WTC11 (cell line): ENCODE results near the gene MBOAT2.

Experiments used
- CBFB ChIP-seq: sonication (generic); formaldehyde crosslinking; IDR thresholded peaks from 2 replicates; pipeline ENCODE4 v1.8.1; 2022; ENCODE audit warnings: mild to moderate bottlenecking, low read depth, missing genetic modification reagents
- CREB1 ChIP-seq: sonication (generic); formaldehyde crosslinking; IDR thresholded peaks from 2 replicates; pipeline ENCODE4 v1.8.0; 2023; ENCODE audit warnings: mild to moderate bottlenecking, missing genetic modification reagents
- NFYB ChIP-seq: sonication (generic); formaldehyde crosslinking; conservative IDR thresholded peaks from 2 replicates; pipeline ENCODE4 v1.8.0; 2022; ENCODE audit warnings: low read depth, missing genetic modification reagents
- NR1H2 ChIP-seq: sonication (generic); formaldehyde crosslinking; IDR thresholded peaks from 2 replicates; pipeline ENCODE4 v1.9.0; 2021; ENCODE audit warnings: mild to moderate bottlenecking, moderate library complexity, missing genetic modification reagents
- PREB ChIP-seq: sonication (generic); formaldehyde crosslinking; IDR thresholded peaks from 2 replicates; pipeline ENCODE4 v1.8.1; 2022; ENCODE audit warnings: mild to moderate bottlenecking, missing genetic modification reagents, moderate library complexity, borderline replicate concordance
- USF2 ChIP-seq: sonication (generic); formaldehyde crosslinking; IDR thresholded peaks from 2 replicates; pipeline ENCODE4 v1.8.1; 2023; ENCODE audit warnings: mild to moderate bottlenecking, missing genetic modification reagents, moderate library complexity
- ZBTB43 ChIP-seq: sonication (generic); formaldehyde crosslinking; IDR thresholded peaks from 2 replicates; pipeline ENCODE4 v1.8.1; 2023; ENCODE audit warnings: mild to moderate bottlenecking, missing genetic modification reagents
- ZNF121 ChIP-seq: sonication (generic); formaldehyde crosslinking; IDR thresholded peaks from 2 replicates; pipeline ENCODE4 v1.8.0; 2023; ENCODE audit warnings: missing genetic modification reagents
- TF ChIP-seq, protein P1 (sequence below): fragments of 200-600 bp; IDR thresholded peaks from 2 replicates; pipeline ENCODE4 v1.8.0; 2022; ENCODE audit warnings: antibody characterized with exemption
- TF ChIP-seq, protein P2 (sequence below): sonication (generic); formaldehyde crosslinking; conservative IDR thresholded peaks from 2 replicates; pipeline ENCODE4 v1.8.1; 2023; ENCODE audit warnings: mild to moderate bottlenecking, low read depth, missing genetic modification reagents, moderate library complexity
- TF ChIP-seq, protein P3 (sequence below): sonication (generic); formaldehyde crosslinking; IDR thresholded peaks from 2 replicates; pipeline ENCODE4 v1.8.1; 2022; ENCODE audit warnings: low read depth, mild to moderate bottlenecking, moderate library complexity, missing genetic modification reagents, borderline replicate concordance

GRCh38 chr2:8925411-8925810 lies 78.1 kb downstream of the MBOAT2 start:
- TF ChIP-seq, protein P1, sequence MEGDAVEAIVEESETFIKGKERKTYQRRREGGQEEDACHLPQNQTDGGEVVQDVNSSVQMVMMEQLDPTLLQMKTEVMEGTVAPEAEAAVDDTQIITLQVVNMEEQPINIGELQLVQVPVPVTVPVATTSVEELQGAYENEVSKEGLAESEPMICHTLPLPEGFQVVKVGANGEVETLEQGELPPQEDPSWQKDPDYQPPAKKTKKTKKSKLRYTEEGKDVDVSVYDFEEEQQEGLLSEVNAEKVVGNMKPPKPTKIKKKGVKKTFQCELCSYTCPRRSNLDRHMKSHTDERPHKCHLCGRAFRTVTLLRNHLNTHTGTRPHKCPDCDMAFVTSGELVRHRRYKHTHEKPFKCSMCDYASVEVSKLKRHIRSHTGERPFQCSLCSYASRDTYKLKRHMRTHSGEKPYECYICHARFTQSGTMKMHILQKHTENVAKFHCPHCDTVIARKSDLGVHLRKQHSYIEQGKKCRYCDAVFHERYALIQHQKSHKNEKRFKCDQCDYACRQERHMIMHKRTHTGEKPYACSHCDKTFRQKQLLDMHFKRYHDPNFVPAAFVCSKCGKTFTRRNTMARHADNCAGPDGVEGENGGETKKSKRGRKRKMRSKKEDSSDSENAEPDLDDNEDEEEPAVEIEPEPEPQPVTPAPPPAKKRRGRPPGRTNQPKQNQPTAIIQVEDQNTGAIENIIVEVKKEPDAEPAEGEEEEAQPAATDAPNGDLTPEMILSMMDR: no peak
- TF ChIP-seq NR1H2 (CRISPR knock-in tag): no peak
- no peak for TF ChIP-seq ZNF121
- no peak for TF ChIP-seq CBFB (CRISPR knock-in tag)
- TF ChIP-seq, protein P2, sequence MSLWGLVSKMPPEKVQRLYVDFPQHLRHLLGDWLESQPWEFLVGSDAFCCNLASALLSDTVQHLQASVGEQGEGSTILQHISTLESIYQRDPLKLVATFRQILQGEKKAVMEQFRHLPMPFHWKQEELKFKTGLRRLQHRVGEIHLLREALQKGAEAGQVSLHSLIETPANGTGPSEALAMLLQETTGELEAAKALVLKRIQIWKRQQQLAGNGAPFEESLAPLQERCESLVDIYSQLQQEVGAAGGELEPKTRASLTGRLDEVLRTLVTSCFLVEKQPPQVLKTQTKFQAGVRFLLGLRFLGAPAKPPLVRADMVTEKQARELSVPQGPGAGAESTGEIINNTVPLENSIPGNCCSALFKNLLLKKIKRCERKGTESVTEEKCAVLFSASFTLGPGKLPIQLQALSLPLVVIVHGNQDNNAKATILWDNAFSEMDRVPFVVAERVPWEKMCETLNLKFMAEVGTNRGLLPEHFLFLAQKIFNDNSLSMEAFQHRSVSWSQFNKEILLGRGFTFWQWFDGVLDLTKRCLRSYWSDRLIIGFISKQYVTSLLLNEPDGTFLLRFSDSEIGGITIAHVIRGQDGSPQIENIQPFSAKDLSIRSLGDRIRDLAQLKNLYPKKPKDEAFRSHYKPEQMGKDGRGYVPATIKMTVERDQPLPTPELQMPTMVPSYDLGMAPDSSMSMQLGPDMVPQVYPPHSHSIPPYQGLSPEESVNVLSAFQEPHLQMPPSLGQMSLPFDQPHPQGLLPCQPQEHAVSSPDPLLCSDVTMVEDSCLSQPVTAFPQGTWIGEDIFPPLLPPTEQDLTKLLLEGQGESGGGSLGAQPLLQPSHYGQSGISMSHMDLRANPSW (CRISPR knock-in tag): no peak
- no peak for TF ChIP-seq NFYB (CRISPR knock-in tag)
- no peak for TF ChIP-seq USF2 (CRISPR knock-in tag)
- TF ChIP-seq ZBTB43 (CRISPR knock-in tag): no peak
- TF ChIP-seq CREB1 (CRISPR knock-in tag): no peak
- no peak for TF ChIP-seq PREB (CRISPR knock-in tag)
- TF ChIP-seq, protein P3, sequence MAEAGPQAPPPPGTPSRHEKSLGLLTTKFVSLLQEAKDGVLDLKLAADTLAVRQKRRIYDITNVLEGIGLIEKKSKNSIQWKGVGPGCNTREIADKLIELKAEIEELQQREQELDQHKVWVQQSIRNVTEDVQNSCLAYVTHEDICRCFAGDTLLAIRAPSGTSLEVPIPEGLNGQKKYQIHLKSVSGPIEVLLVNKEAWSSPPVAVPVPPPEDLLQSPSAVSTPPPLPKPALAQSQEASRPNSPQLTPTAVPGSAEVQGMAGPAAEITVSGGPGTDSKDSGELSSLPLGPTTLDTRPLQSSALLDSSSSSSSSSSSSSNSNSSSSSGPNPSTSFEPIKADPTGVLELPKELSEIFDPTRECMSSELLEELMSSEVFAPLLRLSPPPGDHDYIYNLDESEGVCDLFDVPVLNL (CRISPR knock-in tag): no peak
